CD4-positive, alpha-beta T cell treated with Interleukin-6 for 4 hours (primary cell): Measurements from ENCODE around the gene PCDH17.

Experiments used
- DNase-seq: peaks from one replicate; pipeline ENCODE4 v3.0.0-alpha.2; 2020; ENCODE audit warnings: mixed read lengths

Gene PCDH17, protein sequence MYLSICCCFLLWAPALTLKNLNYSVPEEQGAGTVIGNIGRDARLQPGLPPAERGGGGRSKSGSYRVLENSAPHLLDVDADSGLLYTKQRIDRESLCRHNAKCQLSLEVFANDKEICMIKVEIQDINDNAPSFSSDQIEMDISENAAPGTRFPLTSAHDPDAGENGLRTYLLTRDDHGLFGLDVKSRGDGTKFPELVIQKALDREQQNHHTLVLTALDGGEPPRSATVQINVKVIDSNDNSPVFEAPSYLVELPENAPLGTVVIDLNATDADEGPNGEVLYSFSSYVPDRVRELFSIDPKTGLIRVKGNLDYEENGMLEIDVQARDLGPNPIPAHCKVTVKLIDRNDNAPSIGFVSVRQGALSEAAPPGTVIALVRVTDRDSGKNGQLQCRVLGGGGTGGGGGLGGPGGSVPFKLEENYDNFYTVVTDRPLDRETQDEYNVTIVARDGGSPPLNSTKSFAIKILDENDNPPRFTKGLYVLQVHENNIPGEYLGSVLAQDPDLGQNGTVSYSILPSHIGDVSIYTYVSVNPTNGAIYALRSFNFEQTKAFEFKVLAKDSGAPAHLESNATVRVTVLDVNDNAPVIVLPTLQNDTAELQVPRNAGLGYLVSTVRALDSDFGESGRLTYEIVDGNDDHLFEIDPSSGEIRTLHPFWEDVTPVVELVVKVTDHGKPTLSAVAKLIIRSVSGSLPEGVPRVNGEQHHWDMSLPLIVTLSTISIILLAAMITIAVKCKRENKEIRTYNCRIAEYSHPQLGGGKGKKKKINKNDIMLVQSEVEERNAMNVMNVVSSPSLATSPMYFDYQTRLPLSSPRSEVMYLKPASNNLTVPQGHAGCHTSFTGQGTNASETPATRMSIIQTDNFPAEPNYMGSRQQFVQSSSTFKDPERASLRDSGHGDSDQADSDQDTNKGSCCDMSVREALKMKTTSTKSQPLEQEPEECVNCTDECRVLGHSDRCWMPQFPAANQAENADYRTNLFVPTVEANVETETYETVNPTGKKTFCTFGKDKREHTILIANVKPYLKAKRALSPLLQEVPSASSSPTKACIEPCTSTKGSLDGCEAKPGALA (N-terminal part only)

DNA sequence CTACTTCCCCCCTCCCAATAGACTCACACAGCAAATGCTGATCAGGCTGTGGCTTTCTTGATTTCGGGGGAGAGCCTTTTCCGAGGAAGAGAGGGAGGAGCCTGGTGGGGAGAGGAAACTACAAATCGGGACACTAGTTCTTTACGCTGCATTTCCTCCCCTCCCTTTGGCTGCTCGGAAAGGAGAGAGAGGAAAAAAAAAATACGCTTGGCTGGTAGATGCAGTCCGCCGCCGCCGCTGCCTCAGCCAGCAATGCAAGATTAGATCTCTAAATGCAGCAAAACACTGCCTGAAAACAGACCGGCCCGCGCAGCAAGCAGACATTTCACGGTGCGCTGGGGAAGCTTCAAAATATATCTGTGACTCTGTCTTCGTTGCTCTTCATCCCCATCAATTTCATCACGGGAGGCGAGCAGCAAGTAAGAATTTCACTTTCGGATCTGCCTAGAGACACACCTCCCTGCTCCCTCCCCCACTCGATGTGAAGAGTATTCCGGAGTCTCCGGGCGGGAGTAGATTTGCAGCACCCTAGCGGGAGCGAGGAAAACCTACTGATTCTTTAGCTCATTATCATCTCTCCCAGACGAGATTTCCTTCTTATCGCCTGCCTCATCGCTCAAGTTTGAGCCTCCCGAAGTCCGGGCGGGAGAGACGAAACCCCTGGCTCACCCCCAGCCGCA lies at the start of gene PCDH17:
Gene PCDH17, plus strand, starts transcription at position 149 of the 680 bp plus-strand sequence. CDS start 803 bp downstream, outside the sequence.
- DNase-seq: no peak

DNA sequence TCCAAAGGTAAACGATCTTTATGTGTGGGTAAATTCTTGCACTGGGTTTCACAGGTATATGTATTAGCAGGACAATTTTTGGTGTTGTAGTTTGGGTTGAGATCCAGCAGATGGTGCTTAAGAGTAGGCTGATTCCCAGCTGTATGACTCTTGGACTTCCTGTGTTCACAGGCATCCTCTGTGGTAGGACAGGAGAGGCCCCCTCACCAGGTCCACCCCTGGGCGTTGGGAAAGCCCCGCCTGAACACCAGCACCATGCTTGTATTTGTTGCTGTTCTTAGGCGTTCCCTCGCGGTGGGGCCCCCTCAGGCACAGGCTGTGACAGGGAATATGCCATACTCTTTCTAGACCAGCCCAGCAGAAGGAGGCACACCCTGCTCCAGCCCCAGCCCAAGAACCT lies 49.5 kb upstream of the PCDH17 start:
- DNase-seq: no peak

DNA sequence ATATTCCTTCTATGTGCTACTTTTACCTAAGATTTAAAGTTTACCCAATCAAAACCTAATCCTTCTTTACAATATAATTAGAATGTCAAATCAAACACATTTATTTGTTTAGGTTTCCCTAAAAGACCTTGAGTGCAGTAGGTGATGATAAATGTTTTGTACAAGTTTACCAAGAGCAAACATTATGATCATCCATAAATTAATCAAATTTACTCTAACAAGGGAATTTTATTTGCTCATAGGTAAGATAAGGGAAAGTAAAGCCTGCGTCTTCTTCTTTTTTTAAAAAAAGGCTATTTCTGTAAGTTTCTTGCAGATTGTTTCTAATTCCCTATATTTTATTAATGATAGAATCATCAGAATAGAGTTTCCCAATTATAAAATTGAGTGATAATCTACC lies 48.0 kb upstream of the PCDH17 start:
- DNase-seq: no peak

DNA sequence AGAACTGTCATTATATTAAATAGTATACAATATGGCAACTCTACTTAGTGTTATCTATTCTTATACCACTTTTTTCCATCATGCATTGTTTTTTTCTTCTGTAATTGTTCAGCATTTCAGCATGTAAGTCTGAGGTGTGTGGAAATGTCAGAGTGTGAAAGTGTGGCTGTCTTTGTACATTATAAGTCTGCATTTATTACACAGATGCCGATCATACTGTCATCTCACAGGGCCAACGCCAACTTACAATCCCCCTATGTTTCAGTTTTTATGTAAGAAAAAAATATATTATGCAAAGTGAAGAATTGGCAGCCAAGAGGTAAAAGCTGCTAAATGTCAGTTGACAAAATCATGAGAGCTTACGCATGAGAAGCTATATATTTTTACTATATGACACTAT lies 42.9 kb upstream of the PCDH17 start:
- DNase-seq: no peak

DNA sequence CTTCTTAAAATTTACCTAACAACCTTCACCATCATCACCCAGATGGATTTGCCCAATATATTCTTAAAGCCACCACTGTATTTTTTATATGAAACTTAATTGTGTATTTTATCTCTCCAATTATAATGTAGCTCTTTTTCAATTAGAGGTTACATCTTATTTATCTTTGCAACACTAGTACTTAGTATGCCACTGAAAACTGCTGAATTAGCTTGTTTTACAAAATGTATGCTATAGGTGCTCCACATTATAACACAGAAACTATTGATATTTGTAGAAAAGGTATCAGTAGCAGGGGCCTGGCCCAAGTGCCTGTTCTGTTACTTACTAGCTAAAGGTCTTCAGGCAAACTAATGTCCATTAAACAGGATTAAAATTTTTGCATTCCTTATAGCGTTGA lies 35.8 kb upstream of the PCDH17 start:
- DNase-seq: no peak

DNA sequence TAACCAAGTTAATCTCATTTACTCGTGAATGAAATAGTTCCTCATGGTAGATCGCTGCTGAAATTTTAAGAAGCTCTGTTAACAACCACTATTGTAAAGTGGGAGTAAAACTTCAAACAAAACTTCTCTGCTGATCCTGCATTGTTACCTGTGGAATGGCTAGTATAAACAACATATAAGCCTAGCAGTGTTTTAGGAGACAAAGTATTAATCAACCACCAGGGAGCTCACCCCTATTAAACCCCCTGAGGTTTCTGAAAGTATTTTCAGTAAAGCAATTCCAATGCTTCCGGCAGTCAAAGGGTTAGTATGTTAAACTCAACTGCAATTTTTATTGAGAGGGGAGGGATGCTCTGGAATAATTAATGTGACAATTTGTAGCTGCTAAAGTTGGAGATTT lies 30.0 kb upstream of the PCDH17 start:
- no peak for DNase-seq

DNA sequence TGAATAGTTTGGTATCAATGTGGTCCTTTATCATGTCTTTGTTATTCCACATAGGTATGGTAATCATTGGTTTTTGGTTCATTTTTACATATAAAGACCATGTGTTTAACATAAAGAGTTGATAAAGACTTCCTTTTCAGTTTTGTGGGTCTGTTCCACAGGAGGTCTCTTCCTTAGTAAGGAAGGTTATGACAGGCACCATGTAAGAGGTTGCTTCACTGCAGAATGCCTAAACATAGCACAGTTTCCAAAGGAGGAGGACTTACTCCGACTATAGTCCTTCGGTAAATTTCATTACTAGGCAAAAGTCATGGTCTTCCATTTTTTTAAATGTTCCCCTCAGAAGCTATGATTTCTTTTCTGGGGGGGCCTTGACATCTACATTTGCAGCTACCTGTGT lies 27.1 kb upstream of the PCDH17 start:
- DNase-seq: no peak

DNA sequence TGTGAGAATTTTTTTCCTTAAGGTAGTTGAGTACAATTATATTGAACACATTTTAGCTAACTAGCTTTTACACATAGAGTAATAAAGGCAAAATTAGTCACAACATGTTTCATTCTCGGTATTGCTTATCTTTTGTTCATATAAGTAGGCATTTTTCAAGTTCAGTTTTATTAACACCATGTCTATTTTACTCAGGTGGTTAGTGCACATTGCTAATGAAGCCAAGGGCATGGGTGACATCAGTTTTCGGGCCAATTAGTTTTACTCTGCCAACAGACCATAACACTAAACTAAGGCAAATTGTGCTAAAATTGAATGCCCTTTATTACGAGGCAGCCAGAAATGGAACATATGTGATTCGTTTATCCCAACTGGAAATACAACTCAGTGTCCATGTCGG lies 19.6 kb upstream of the PCDH17 start:
- no peak for DNase-seq

DNA sequence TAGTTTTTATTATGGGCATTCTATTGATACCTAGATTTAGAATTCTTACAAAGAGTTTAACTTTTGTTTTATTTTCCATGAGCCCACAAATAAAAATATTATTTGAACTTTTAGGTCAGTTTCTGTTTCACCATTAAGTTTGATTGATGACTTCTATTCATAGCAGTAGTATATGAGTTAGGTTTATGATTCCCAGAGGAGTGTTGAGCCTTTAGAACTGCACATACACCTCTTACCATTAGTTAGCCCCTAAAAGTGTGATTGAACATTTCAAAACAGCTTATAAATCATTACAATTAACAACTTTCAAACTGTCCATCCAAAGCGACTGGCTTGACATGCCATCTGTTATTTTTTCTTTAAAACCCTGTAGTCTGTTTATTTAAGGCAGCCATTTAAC lies 19.0 kb upstream of the PCDH17 start:
- DNase-seq: no peak

DNA sequence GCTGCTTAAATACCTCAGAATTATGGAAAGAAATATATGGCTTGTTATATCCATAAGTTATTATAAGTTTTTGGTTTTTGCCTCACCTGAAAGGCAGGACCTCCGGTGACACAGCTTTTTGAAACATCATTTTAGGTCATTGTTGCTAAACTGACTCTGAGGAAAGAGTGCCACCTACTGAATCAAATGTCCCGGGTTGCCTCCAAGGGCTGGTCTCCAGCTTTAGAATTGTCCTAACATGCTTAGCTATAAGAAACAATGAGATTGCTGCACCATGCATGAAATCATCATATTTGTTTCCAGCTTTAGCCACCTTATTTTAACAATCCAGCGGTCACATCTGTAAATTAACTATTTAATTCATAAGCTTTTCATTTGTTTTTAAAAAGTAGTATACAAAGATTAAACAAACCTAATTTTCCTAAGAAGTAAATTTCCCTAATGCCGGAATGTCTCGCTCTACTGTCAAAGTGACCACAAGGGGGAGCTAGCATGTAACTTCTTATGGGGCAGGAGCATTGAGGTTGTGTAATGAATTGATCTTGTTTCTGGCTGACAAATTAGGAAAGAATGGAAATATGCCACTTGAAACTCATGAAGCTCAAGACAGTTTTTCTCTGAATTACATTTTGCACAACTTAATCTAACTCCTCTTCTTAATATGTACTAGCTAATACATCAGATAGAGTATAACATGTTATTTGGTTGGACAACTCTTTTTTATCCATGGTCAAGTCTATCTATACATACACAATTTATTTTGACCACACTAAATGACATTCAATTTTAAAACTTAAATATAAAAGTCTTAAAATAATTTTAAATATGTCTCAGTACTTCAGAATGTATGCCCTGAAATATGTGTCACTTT lies 6.7 kb upstream of the PCDH17 start:
- DNase-seq: no peak

DNA sequence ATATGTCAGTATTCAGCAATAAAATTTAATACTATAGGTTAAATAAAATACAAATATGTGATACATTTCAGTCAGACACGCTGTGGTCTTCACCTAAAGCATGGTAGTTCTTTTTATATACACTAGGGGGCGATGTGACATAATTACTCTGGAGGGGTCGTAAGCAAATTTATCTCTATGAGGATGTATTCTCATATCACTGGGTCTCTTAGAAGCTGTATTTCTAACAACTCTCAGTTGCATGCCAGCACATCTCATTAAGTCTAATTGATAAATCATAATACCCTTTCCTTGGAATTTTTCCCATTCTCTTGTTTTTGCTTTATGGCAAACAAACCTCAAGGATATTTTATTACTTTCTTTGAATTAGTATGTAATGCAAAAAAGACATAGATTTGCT lies 3.9 kb upstream of the PCDH17 start:
- no peak for DNase-seq

DNA sequence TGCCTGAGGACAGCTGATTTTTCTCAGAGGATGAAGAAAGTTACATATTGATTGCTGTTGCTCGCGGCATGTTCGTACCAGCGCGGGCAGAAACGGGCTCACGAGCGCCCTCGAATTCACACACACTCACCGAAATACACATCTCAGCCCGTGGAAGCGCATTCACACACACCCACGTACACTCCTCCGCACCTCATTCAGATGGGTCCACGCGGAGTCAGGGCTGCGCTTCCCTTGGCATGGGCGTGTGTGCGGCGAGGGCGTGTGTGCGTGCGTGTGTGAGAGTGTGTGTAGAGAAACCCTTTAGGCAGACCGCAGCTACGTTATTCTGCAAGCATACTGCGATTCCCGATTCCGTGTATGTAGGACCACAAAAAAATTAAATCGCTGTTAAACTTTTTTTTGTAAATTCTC lies 2.1 kb upstream of the PCDH17 start:
- DNase-seq: no peak

DNA sequence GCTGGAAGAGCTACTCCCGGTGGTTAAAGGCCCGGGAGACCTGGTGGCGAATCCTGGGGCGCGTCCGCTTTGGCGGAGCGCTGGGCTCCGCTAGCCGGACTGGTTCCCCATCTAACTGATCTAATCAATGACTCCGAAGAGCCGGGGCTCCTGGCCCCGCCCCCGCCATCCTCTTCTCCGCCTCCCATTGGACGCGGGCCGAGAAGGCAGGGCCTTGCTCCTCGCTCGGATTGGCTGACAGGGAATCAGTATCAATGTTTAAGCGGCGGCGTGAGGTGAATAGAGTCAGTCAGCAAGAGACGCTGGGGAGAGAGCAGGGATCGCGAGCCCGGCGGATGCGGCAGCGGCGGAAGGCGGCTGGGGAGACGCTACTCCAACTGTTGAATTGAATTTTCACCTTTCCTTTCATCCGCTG lies 1.7 kb upstream of the PCDH17 start:
- peak; percentile 29 for DNase-seq

DNA sequence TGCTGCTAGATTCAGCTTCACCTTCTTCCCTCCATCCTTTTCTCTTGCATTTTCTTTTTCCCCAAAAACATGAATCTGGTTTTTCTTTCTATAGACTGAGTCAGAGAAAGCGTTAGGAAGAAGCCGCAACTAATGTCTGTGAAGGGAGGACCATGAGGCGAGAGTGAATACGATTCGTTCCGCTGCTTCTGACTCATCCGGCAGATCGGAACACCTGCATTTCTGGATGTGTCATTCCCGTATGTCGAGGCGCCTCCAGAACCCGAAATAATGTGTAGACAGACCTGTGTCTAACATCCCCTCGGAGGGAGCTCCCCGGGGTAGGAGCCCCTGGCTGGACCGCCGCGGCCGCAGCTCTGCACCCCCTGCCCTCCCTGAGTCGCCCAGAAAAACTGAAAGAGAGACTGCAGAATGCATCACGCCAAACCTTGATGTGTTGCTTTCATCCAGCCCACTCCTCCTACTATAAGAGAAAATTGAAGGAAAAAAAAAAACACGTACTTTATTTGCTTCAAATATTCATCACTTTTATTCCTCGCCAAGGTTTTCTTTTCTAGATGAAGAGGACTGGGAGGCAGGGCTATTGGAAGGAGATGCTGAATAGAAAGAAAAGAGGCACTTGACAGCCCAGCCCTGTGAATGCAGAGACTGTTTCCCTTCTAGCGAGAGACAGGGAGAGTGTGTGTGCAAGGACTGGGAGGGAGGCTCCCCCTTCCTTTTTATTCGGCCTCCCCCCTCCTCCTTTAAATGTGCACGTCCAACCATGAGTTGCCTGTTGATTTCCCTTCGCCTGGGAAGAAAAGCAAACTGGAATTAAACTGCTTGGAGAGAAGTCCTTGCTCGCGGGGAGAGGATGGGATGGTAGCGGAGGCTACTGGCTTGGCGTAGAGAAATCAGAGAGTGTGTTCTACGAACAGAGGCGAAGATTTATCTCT lies 616 bp upstream of the PCDH17 start:
- no peak for DNase-seq

DNA sequence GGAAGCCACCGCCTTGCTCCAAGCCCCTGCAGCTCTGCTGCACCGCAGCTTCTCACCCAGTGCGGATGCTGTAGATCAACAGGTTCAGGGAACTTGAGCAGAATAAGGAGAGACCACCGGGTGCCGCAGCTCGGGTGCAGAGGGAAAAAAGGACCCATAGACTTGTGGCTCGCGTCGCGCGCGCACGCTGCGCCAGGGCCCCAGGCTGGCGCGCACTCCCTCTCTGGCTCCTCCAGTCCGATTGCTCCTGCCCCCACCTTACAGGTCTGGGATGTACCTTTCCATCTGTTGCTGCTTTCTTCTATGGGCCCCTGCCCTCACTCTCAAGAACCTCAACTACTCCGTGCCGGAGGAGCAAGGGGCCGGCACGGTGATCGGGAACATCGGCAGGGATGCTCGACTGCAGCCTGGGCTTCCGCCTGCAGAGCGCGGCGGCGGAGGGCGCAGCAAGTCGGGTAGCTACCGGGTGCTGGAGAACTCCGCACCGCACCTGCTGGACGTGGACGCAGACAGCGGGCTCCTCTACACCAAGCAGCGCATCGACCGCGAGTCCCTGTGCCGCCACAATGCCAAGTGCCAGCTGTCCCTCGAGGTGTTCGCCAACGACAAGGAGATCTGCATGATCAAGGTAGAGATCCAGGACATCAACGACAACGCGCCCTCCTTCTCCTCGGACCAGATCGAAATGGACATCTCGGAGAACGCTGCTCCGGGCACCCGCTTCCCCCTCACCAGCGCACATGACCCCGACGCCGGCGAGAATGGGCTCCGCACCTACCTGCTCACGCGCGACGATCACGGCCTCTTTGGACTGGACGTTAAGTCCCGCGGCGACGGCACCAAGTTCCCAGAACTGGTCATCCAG lies 964 bp downstream of the PCDH17 start:
- DNase-seq: no peak

DNA sequence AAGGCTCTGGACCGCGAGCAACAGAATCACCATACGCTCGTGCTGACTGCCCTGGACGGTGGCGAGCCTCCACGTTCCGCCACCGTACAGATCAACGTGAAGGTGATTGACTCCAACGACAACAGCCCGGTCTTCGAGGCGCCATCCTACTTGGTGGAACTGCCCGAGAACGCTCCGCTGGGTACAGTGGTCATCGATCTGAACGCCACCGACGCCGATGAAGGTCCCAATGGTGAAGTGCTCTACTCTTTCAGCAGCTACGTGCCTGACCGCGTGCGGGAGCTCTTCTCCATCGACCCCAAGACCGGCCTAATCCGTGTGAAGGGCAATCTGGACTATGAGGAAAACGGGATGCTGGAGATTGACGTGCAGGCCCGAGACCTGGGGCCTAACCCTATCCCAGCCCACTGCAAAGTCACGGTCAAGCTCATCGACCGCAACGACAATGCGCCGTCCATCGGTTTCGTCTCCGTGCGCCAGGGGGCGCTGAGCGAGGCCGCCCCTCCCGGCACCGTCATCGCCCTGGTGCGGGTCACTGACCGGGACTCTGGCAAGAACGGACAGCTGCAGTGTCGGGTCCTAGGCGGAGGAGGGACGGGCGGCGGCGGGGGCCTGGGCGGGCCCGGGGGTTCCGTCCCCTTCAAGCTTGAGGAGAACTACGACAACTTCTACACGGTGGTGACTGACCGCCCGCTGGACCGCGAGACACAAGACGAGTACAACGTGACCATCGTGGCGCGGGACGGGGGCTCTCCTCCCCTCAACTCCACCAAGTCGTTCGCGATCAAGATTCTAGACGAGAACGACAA lies 1.8 kb downstream of the PCDH17 start:
- DNase-seq: no peak

DNA sequence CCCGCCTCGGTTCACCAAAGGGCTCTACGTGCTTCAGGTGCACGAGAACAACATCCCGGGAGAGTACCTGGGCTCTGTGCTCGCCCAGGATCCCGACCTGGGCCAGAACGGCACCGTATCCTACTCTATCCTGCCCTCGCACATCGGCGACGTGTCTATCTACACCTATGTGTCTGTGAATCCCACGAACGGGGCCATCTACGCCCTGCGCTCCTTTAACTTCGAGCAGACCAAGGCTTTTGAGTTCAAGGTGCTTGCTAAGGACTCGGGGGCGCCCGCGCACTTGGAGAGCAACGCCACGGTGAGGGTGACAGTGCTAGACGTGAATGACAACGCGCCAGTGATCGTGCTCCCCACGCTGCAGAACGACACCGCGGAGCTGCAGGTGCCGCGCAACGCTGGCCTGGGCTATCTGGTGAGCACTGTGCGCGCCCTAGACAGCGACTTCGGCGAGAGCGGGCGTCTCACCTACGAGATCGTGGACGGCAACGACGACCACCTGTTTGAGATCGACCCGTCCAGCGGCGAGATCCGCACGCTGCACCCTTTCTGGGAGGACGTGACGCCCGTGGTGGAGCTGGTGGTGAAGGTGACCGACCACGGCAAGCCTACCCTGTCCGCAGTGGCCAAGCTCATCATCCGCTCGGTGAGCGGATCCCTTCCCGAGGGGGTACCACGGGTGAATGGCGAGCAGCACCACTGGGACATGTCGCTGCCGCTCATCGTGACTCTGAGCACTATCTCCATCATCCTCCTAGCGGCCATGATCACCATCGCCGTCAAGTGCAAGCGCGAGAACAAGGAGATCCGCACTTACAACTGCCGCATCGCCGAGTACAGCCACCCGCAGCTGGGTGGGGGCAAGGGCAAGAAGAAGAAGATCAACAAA lies 2.6 kb downstream of the PCDH17 start:
- DNase-seq: no peak

DNA sequence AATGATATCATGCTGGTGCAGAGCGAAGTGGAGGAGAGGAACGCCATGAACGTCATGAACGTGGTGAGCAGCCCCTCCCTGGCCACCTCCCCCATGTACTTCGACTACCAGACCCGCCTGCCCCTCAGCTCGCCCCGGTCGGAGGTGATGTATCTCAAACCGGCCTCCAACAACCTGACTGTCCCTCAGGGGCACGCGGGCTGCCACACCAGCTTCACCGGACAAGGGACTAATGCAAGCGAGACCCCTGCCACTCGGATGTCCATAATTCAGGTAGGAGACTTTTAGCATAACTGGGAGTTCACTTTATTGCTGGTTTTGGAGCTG lies 3.3 kb downstream of the PCDH17 start:
- DNase-seq: no peak
